ENCODE measurements around the gene YBEY.

YBEY gene

GRCh38 chr21:46248827-46249226, 37.3 kb upstream of the YBEY start:
- Histone ChIP-seq H3K36me3 (ENCODE audit: control insufficient read depth in 2 of 2, insufficient read depth in 1 of 2, low read length in 2 of 2) (peaks cover 53 to 94% of the 10 kb centered on the region in 2 experiments), H3K9me3 (ENCODE audit: control insufficient read depth, insufficient read depth, low read depth, low read length) (no peaks in the 10 kb centered on the region), H3K27ac (ENCODE audit: extremely low read depth, low read depth, low read length) (no peak overlapping the region), H3K4me1 (ENCODE audit: control insufficient read depth, insufficient read depth, low read length) (no peaks in the 10 kb centered on the region), H3K4me3 (ENCODE audit: low read depth, low read length) (no peak overlapping the region)
- TF ChIP-seq KLF8 (tag by site-specific recombination; IDR thresholded peaks at IDR 0.05) (no peak), PATZ1 (tag by site-specific recombination; IDR thresholded peaks at IDR 0.05) (no peak), SETDB1 (IDR thresholded peaks at IDR 0.05; ENCODE audit: insufficient read length, low read length) (no peak), ZBTB44 (tag by site-specific recombination; IDR thresholded peaks at IDR 0.05) (no peak), ATF2 (tag by site-specific recombination; IDR thresholded peaks at IDR 0.05; ENCODE audit: low read depth) (no peak), ZNF26 (tag by site-specific recombination; IDR thresholded peaks at IDR 0.05) (no peak), MYNN (tag by site-specific recombination; IDR thresholded peaks at IDR 0.05; ENCODE audit: borderline replicate concordance) (no peak), ZNF416 (tag by site-specific recombination; IDR thresholded peaks at IDR 0.05) (no peak), GLI4 (tag by site-specific recombination; IDR thresholded peaks at IDR 0.05) (no peak), ZNF24 (tag by site-specific recombination; IDR thresholded peaks at IDR 0.05) (no peak), ZNF350 (tag by site-specific recombination; IDR thresholded peaks at IDR 0.05) (no peak), ZNF146 (tag by site-specific recombination; IDR thresholded peaks at IDR 0.05) (no peak), ZSCAN18 (tag by site-specific recombination; IDR thresholded peaks at IDR 0.05) (no peak), TRIM28 (IDR thresholded peaks at IDR 0.05; ENCODE audit: borderline replicate concordance, low read length) (no peak), ZNF121 (tag by site-specific recombination; IDR thresholded peaks at IDR 0.05) (no peak), PRDM10 (tag by site-specific recombination; IDR thresholded peaks at IDR 0.05) (no peak), ZSCAN16 (tag by site-specific recombination; IDR thresholded peaks at IDR 0.05) (no peak), ZNF580 (tag by site-specific recombination; IDR thresholded peaks at IDR 0.05) (no peak), WT1 (tag by site-specific recombination; IDR thresholded peaks at IDR 0.05) (no peak)
- CTCF ChIA-PET: interaction anchor here (1.0 kb wide), 1 partner anchor 19 kb away, joined by 3 read pairs; no protein-coding TSS in a partner anchor
- POLR2A ChIA-PET: no interaction called here
